IgD-negative memory B cell (primary cell): ENCODE measurements around the gene AGAP1. TPM values are rescaled to one million over a fixed set of nuclear protein-coding genes. Genes with fewer than 3 reads are reported as not detected.

Experiments
- H3K27ac Mint-ChIP-seq, 3 donors: one replicate each; pipeline ENCODE4 v1.8.0; 2020 to 2022; ENCODE audit warnings: mild to moderate bottlenecking in 3 of 3, mixed read lengths in 3 of 3, moderate library complexity in 1 of 3
- H3K27me3 Mint-ChIP-seq: one replicate; pipeline ENCODE4 v1.8.0; 2021; ENCODE audit warnings: mixed read lengths
- H3K36me3 Mint-ChIP-seq: one replicate; pipeline ENCODE4 v1.8.0; 2020; ENCODE audit warnings: mild to moderate bottlenecking, mixed read lengths
- H3K4me1 Mint-ChIP-seq, 3 donors: one replicate each; pipeline ENCODE4 v1.8.0; 2020 to 2022; ENCODE audit warnings: mixed read lengths in 3 of 3, mild to moderate bottlenecking in 1 of 3
- H3K4me3 Mint-ChIP-seq, 4 donors: one replicate each; pipeline ENCODE4 v1.8.0; 2020 to 2022; ENCODE audit warnings: mild to moderate bottlenecking in 4 of 4, mixed read lengths in 4 of 4, moderate library complexity in 3 of 4
- H3K9me3 Mint-ChIP-seq, 3 donors: one replicate each; pipeline ENCODE4 v1.8.0; 2020 to 2021; ENCODE audit warnings: mixed read lengths in 3 of 3, mild to moderate bottlenecking in 1 of 3
- polyA plus RNA-seq: library from polyadenylated mRNA; unstranded; fragments of 300-500 nt; fragmentation: Illumina TruSeq; gene quantifications from one replicate; pipeline ENCODE4 v1.2.3, GENCODE V29; 2021

The AGAP1 gene
- polyA plus RNA-seq, 1 donor from 2014 or later, result not detected

DNA sequence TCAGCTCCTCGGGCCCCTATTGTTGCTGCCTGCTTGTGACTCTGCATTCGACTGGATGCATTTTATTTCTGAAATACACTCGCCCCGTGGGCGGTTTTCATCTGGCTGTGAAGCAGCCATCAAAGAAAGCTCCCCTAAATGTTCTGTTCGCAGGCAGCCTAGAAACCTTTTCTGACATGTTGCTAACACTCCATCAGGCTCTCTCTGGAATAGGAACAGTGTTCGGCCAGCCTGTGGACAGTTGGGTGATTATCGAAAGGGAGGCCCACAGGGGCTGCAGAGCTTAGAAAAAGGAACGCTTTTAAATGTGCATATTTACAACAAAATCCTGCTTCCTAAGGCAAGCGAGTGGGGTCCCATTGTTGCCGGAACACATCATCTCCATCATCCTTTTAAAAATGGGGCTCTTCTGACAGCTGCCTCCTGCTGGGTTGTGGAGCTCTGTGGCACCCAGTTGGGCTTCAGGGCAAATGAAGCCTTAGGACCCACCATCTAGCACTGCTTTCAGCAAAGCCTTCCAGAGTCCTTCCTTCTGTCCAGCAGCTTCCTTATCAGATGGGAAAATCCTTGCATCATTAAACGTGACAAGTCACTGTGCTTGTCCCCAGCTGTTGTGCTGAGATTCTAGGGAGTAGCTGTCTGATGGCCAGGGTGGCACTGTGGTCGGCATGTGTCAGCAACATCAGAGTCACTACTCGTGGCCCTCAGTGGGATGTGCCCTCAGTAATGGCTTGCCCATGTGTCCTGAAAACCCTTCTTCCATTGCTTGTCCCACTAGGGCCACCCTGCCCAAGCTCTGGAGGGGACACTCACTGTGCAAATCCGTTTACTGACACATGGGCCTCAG lies 571.7 kb downstream of the AGAP1 start:
- no peak overlapping the region for H3K27ac Mint-ChIP-seq
- no peaks in the 10 kb centered on the region for H3K36me3 Mint-ChIP-seq
- peaks cover 2% of the 10 kb centered on the region for H3K27me3 Mint-ChIP-seq
- H3K4me3 Mint-ChIP-seq, result no peak overlapping the region
- H3K9me3 Mint-ChIP-seq, result no peaks in the 10 kb centered on the region
- H3K4me1 Mint-ChIP-seq, result no peaks in the 10 kb centered on the region

DNA sequence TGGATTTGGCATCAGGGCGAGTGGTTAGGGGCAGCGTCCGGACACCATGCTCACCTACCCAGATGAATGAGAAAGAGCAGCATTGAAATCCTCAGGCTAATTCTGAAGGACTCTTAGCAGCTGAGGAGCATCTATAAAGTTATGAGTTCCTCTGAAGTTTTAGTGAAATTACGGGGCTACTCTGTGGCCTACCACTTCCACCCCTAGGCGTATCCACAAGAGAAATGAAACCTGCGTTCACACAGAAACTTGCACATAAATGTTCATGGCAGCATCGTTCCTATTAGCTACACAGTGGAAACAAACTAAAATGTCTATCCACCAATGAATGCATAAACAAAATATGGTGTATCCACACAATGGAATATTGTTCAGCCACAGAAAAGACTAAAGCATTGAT lies 576.4 kb downstream of the AGAP1 start:
- no peaks in the 10 kb centered on the region for H3K9me3 Mint-ChIP-seq
- H3K4me3 Mint-ChIP-seq, result peak overlapping the region in 1 of 4 donors; percentile 8
- peaks cover 2% of the 10 kb centered on the region for H3K27me3 Mint-ChIP-seq
- no peak overlapping the region for H3K27ac Mint-ChIP-seq
- H3K36me3 Mint-ChIP-seq, result no peaks in the 10 kb centered on the region
- H3K4me1 Mint-ChIP-seq, result peaks cover 0 to 2% (median 0%) of the 10 kb centered on the region in 3 donors

DNA sequence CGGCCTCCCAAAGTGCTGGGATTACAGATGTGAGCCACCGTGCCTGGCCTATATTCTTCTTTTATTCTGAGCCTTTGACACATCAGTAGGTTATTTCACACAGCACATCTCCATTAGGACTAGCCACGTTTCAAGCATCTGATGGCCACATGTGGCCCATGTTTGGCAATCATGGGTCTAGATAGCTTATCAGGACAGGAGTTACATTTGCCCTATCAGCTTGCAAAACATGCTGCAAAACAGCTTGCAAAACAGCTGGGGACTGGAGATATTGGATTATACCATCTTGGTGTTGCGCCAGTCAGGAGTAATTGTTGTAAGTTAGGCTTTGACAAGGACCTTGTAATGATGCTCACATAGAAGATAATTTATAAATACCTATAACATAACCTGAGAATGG lies 579.4 kb downstream of the AGAP1 start:
- Mint-ChIP-seq H3K36me3 (no peaks in the 10 kb centered on the region), H3K4me3 (no peak overlapping the region), H3K4me1 (peaks cover 0 to 2% (median 0%) of the 10 kb centered on the region in 3 donors), H3K9me3 (no peaks in the 10 kb centered on the region), H3K27me3 (no peaks in the 10 kb centered on the region), H3K27ac (no peak overlapping the region)

DNA sequence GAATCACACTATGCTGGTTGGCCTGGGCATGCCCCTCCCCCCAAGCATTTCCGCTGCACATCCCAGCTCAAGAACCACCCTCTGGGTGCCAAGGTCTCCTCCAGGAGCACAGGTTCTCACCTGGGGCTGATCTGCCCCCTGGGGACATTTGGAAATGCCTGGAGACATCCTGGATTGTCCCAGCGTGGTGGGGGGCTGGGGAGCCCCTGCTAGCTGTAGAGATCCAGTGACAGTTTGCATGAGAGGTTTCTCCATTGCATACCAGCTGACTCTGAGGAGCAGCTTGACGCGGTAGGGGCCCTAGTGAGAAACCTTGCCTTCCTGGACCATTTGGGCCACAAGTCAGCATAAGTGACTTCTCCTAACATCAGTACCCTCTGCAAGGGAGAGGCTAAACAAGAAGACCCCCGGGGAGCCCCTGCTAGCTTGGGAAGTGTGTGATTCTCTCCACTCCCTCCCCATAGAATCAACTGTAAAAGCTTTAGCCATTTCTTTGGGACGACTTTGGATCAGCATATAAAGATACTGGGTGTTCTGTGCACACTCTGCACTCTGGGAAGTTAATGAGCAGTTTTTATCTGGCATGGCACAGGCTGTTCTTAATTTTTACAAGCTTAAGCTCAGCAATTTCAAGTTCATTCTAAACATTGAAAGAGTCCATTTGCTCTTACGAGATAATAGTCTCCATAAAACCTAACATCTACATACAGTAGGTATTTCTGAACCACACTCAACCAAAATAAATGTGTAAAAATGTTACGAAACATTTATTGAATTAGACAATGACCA lies 580.2 kb downstream of the AGAP1 start:
- no peaks in the 10 kb centered on the region for H3K27me3 Mint-ChIP-seq
- no peak overlapping the region for H3K4me3 Mint-ChIP-seq
- H3K36me3 Mint-ChIP-seq, result no peaks in the 10 kb centered on the region
- no peaks in the 10 kb centered on the region for H3K9me3 Mint-ChIP-seq
- no peak overlapping the region for H3K27ac Mint-ChIP-seq
- peaks cover 0 to 2% (median 0%) of the 10 kb centered on the region in 3 donors for H3K4me1 Mint-ChIP-seq

DNA sequence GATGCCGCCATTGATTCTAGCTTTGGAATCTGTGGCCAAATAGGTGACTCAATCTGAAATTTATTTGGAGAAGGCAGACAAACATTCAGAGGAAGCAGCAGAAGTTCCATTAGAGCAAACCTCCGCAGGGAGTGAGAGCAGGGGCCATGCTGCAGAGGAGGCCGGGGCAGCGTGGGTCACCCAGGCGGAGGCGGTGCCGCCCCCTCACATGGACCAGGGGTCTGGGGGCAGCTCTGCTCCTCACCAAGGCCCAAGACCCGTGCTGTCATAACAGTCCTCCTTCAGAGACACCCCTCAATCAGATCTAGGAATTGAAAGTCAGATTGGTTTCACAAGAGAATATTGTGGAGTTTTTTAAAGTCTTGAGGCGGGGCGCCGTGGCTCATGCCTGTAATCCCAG lies 582.0 kb downstream of the AGAP1 start:
- H3K36me3 Mint-ChIP-seq, result no peaks in the 10 kb centered on the region
- H3K9me3 Mint-ChIP-seq, result peaks cover 0 to 2% (median 0%) of the 10 kb centered on the region in 3 donors
- no peaks in the 10 kb centered on the region for H3K27me3 Mint-ChIP-seq

DNA sequence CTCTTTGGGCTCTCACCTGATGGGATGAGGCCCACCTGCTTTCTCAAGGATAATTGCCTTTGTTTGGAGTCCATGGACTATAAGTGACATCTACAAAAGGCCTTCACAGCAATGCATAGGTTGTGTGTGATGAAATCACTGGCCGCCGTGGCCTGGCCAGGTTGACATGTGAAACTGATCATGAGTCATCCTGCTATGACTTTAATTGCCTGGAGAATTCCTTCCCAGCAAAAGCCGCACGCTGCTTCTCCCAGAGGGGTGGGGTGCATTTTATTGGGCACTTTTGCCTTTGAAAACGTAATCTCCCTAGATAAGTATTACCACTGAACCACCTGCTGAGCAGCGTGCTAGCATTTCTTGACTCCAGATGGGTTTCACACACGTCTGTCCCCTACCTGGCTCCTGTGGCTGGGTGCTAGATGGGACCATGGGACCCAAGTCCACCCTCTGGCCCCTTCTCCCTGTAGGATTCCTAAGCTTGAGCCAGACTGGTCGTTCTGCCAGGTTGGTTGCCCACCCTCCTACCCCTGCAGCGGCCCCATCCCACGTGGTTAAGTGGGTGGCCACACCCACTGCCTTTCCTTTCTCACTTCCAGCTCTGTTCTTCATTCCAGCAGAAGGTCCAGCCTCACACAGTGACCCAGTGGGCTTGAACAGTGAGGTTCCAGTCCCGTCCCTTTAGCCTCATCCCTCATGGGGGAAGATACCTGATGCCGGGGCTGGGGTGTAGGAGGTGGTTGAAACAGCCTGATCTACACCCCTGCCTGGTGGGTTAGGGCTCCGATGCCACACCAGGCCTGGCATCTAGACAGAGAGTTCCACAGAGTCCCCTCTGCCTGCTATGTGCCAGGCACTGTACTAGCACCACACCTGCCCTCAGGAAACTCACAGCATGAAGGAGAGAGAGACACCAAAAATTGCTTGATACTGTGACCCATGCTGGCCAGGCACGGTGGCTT lies 584.7 kb downstream of the AGAP1 start:
- Mint-ChIP-seq H3K27ac (no peak overlapping the region), H3K27me3 (no peaks in the 10 kb centered on the region), H3K4me1 (no peaks in the 10 kb centered on the region), H3K9me3 (peaks cover 0 to 2% (median 0%) of the 10 kb centered on the region in 3 donors), H3K4me3 (no peak overlapping the region), H3K36me3 (no peaks in the 10 kb centered on the region)

More for the DNA sequence above, 582.0 kb downstream of the AGAP1 start:
- Mint-ChIP-seq H3K27ac (no peak overlapping the region), H3K4me1 (peaks cover 0 to 2% (median 0%) of the 10 kb centered on the region in 3 donors), H3K4me3 (no peak overlapping the region)

DNA sequence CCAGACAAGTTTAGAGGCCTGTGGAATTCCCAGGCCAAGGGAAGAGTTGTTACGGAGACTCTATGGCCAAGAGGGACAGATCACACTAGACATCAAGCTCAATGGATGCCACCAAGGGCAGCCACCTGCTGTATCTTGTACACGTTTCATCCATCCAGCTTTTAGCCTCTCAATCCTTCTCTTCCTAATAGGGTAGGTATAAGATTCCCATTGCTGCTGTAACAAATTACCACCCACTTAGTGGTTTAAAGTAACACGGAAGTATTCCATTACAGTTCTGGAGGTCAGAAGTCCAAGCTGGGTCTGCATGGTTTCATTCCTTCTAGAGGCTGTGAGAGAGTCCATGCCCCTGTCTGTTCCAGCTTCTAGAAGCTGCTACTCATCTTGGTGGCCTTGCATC lies 586.6 kb downstream of the AGAP1 start:
- no peak overlapping the region for H3K27ac Mint-ChIP-seq
- H3K4me3 Mint-ChIP-seq, result no peak overlapping the region
- H3K36me3 Mint-ChIP-seq, result no peaks in the 10 kb centered on the region
- no peaks in the 10 kb centered on the region for H3K27me3 Mint-ChIP-seq
- H3K9me3 Mint-ChIP-seq, result peaks cover 0 to 2% (median 0%) of the 10 kb centered on the region in 3 donors
- no peaks in the 10 kb centered on the region for H3K4me1 Mint-ChIP-seq

DNA sequence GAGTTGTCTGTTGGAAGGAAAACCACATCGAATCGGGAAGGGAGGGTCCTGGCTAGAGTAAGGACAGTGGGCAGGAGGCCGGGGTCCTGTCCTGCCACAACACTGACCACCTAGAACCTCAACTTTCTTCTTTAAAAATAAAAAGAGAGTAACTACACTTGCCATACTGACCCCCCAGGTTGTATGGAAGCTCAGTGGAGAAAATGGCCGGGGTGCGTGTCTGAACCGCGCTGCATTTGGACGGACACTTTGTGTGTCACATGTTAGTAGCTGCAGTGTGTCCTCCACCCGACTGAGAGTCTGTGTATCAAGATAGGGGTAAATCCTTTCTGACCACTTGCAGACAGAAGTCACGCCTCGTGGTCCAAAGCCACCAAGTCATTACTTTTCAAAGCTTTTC lies 587.3 kb downstream of the AGAP1 start:
- Mint-ChIP-seq H3K27me3 (no peaks in the 10 kb centered on the region), H3K36me3 (no peaks in the 10 kb centered on the region), H3K4me3 (no peak overlapping the region), H3K27ac (no peak overlapping the region), H3K9me3 (peaks cover 0 to 2% (median 0%) of the 10 kb centered on the region in 3 donors), H3K4me1 (no peaks in the 10 kb centered on the region)

DNA sequence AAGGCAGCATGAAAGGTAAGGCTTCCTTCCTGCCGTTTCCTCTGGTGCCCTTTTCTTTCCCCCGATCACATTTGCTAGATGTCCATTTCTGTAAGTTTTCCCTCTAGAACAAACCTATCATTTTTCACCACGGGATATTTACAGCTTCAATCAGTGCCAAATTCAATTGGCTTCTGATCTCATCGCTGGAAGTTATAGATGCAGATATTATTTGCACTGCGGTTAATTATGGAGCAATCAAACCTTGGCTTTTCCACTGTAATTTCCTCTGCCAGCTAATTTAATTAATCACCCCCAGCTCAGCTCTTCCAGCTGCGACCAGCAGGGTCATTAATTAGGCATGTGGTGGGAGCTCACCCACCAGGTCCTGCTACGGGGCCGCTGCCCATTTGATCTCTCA lies 588.2 kb downstream of the AGAP1 start:
- H3K9me3 Mint-ChIP-seq, result peaks cover 0 to 2% (median 0%) of the 10 kb centered on the region in 3 donors
- no peaks in the 10 kb centered on the region for H3K36me3 Mint-ChIP-seq
- H3K27me3 Mint-ChIP-seq, result no peaks in the 10 kb centered on the region
- H3K4me3 Mint-ChIP-seq, result no peak overlapping the region
- no peaks in the 10 kb centered on the region for H3K4me1 Mint-ChIP-seq
- no peak overlapping the region for H3K27ac Mint-ChIP-seq

DNA sequence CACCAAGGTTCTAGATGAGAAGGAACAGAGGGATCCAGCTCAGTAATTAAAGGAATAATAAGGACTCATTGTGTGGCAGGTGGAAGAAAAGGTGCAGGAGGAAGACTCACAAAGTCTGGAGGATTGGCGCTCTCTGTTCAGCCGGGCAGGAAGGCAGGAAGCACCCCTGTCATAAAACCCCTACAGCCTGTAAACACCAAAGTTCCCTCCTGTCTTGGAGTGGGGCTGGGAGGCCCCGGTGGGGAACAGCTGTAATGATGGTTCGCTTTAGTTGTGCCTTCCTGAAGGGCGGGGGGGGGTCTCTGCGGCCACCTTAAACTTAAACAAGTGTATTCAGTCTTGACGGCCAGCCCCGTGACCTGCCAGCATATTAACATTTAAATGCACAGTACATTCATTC lies 590.1 kb downstream of the AGAP1 start:
- Mint-ChIP-seq H3K4me1 (no peaks in the 10 kb centered on the region), H3K36me3 (no peaks in the 10 kb centered on the region), H3K27ac (no peak overlapping the region), H3K4me3 (no peak overlapping the region), H3K9me3 (peaks cover 0 to 2% (median 0%) of the 10 kb centered on the region in 3 donors), H3K27me3 (no peaks in the 10 kb centered on the region)

DNA sequence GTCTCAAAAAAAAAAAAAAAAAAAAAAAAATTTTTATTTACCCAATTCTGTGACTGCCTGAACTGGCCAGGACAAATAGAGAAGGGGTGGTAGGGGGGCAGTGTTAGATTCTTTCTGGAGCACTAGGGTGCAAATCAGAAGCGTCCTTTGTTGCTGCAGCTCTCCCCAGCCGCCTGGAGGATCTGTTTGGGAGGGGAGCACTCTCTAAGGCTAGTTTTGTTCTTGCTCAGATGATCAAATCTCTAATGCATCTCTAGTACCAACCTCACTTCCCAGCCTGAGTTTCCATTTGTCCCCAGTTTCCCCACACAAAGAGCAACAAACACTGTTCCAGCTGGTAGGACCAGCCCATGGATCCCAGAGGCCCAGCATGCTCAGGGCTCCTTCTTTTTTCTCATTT lies 591.4 kb downstream of the AGAP1 start:
- no peak overlapping the region for H3K27ac Mint-ChIP-seq
- H3K9me3 Mint-ChIP-seq, result peaks cover 0 to 2% (median 0%) of the 10 kb centered on the region in 3 donors
- H3K4me1 Mint-ChIP-seq, result no peaks in the 10 kb centered on the region
- no peaks in the 10 kb centered on the region for H3K36me3 Mint-ChIP-seq
- no peak overlapping the region for H3K4me3 Mint-ChIP-seq
- H3K27me3 Mint-ChIP-seq, result no peaks in the 10 kb centered on the region

DNA sequence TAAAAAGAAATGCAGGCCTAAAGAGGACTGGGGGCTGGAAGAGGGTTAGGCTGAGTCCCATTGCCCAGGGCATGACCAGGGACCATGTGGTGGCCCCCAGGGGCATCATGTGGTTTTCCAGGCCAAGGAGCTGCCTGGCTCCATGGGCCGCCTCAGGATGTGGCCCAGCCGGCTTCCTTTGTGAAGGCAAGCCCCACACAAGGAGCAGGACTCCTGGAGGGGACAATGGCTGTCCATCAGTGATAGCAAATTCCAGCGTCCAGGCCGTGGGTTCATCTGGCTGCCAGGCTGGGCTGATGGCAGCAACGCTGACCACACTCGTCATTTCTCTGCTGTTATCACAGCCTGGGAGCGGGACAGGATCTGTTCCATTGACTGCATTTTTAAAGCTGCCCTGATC lies 591.8 kb downstream of the AGAP1 start:
- no peak overlapping the region for H3K4me3 Mint-ChIP-seq
- no peak overlapping the region for H3K27ac Mint-ChIP-seq
- H3K27me3 Mint-ChIP-seq, result no peaks in the 10 kb centered on the region
- H3K36me3 Mint-ChIP-seq, result no peaks in the 10 kb centered on the region
- H3K4me1 Mint-ChIP-seq, result no peaks in the 10 kb centered on the region
- no peaks in the 10 kb centered on the region for H3K9me3 Mint-ChIP-seq

DNA sequence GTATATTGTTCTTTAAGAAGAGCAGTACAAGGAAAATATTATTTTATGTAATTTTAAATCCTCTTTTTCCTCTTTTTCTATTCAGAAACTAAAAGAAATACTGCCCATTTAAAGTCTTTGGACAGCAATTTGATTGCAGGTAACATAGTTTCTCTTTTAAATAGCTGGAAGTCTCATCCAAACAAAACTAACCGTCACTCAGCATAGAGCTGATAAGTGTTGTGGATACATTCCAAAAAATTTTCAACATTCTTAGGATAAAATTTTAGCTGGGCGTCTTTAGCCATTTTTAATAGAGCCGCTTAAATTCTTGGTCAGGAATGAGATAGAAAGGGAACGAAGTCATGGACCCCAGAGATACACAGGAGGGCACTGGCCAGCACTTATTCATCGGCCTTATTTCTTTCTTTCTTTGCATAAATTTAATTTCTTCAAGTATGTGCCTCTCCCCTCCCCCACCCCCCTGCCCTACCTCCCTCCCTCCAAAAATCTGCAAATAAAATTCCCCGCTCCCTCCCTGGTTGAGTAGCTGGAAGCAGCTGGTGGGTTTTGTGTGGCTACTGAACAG lies 592.6 kb downstream of the AGAP1 start:
- Mint-ChIP-seq H3K27ac (no peak overlapping the region), H3K4me1 (no peaks in the 10 kb centered on the region), H3K36me3 (no peaks in the 10 kb centered on the region), H3K9me3 (no peaks in the 10 kb centered on the region), H3K4me3 (no peak overlapping the region), H3K27me3 (no peaks in the 10 kb centered on the region)

DNA sequence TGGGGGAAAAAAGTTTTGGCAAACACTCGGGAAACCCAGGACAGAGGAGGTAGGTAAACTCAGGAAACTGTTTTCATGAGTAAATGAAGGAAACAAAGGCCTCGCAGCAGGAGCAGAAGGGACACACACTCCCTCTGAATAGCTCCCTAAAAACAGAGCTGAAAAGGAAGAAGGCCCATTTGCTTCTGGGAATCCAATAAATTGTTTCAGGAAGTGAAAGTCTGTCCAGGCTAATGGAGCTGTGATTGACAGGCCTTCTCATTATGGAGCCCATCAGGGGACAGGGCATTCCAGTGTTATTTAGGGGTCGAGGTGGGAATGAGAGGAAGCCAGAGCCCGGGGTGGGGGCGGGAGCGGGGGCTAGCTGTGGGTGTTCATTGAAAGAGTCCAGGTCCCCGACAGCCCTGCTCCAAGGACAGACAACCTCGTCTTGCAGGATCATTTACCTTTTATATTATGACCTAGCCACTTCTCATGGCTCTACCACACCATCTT lies 593.2 kb downstream of the AGAP1 start:
- peaks cover 0 to 2% (median 0%) of the 10 kb centered on the region in 3 donors for H3K9me3 Mint-ChIP-seq
- no peak overlapping the region for H3K27ac Mint-ChIP-seq
- no peaks in the 10 kb centered on the region for H3K4me1 Mint-ChIP-seq
- no peaks in the 10 kb centered on the region for H3K36me3 Mint-ChIP-seq
- H3K27me3 Mint-ChIP-seq, result no peaks in the 10 kb centered on the region
- H3K4me3 Mint-ChIP-seq, result no peak overlapping the region
